NCI-H82 treated with DMSO at 0.1 percent for 48 hours (cell line): ENCODE data around the gene IER2.
"Not testable (repeated sequence)": the region's sequence is repeated elsewhere in the genome, so short reads cannot be mapped to it uniquely, and the experiment has no call there.

Experiments used
- DNase-seq: peaks from one replicate; lab custom pipeline; 2025; ENCODE audit not compliant: unreplicated experiment; lab: John Stamatoyannopoulos, UW

The IER2 gene

DNA sequence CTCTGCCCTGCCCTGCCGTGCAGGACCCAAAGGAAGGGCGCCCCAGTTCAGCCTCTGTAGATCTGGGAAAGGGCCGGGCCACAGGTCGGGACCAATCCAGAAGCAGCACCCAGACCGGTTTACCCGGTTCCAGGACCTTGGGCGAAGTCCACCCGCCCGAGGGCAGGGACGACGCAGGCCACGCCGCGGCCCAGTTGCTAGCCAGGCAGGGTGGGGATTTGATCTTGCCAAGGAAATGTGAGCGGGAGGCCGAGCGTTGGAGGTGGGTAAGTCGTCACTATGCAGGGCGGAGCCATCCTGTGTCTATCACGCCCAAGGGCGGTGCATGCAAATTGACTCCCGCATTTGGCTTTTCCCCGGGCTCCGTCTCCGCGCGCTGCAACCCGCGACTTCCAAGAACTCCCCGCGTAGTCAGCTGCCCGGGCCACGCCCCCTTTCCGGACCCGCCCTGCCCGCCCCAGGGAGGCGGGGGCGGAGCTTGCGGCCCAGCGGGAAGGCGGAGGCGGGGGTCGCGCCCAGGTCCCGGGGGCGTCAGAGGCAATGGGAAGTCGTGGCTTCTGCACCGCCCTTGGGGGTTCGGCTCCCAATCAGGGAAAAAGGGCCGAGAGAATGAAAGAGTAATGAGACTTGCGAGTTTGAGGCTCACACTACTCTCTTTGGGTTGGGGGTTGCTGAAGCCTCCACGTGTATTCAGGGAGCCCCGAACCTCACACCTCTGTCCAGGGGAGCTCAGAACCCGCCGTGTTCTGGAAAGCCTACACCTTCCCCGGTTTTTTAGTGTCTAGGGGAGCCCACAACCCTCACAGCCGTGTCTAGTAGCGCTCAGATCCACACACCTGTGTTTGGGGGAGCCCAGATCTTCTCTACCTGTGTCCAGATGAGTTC is 12.8 kb downstream of the IER2 start:
- DNase-seq, result peak; percentile 99

DNA sequence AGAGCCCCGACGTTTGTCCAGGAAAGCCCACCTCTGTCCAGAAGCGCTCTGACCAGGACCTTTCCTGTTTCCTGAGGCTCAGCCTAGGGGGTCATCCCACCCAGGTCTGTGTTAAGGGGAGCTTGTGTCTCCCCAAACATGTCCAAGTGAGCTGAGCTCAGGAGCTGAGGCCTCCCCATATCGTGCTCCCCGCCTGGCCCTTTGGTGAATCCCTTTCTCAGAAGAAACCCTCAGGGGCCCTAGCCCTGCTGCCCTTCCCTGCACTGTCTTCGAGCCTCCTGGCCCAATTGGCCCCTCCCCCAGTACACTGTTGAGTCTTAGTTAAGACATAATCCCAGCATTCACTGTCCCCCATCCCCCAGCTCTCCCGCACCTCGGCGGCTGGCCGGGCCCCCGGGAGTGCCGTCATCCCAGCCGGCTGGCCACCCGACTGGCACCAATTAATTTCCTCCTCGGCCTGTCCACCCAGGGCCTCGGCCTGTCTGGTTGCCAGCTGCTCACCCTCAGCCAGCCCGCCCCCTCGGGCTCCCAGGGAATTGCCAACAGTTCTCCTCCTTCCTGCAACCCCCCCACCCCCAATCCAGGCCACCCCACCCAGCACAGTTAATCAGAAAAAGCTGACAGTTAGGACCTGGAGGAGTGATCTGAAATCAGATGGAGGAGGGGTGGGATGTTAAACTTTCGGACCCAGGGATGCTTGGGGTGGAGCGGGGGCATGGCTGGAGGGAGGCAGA is 13.6 kb downstream of the IER2 start:
- peak; percentile 96 for DNase-seq

DNA sequence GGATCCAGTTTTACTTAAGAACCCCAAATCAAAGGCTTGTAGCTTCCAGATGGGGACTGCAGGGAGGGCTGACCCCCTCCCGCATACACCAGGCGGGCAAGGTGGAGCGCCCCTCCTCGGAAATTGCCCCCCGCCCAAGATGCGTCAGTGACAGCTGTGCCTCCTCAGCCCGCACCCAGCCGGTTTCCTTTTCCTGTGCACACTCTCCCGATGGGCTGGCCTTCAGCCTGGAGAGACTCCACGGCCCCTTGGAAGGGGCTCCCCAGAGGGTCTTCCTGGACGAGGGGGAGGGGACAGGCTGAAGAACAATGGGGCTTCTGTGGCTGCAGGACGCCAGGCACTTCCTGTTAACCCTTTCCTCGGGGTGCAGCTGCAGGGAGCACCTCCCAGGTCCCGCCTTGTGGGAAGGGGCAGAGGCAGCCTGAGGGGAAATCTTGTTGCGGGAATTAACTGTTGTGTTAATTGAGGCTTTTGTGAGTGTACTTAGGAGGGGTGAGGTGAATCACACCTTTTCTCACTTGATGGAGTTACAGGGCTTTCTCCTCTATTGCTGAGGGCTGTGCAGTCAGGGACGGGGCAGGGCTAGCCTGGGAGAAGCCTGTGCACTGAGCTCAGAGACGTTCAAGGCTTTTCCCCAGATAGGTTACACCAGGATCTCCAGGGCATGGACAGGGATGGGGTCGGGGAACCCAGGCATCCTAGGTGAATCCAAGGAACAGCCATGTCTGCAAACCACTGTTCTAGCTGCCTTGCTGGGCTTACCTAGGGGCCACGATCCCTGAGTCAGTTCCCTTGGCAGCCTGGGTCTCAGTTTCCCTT is 14.3 kb downstream of the IER2 start:
- peak; percentile 100 for DNase-seq

DNA sequence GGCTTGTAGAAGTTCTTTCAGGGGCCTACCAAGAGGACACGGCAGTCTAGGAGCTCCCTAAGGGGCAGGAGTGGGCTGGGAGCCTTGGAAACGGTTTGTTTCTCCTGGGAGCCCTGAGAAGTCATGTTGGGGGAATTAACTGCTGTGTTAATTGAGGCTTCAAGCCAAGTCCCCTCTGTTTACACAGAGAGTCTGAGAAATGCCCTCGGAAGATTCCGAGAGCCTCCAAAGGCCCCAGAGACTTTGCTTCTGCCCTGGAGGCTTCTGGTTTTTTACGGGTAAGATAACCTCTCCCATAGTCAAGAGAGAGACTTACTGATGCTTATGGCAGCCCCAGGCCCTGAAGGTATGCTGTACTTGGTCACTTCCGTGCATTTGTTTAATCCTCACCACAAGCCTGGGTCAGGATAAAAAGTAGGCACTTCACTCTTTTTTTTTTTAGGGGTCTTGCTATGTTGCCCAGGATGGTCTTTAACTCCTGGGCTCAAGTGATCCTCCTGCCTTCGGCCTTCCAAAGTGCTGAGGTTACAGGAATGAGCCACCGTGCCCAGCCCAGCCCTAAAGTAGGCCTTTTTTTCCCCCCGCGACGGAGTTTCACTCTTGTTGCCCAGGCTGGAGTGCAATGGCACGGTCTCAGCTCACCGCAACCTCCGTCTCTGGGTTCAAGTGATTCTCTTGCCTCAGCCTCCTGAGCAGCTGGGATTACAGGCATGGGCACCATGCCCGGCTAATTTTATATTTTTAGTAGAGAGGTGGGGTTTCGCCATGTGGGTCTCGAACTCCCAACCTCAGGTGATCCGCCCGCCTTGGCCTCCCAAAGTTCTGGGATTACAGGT is 15.2 kb downstream of the IER2 start:
- peak; percentile 48 for DNase-seq

DNA sequence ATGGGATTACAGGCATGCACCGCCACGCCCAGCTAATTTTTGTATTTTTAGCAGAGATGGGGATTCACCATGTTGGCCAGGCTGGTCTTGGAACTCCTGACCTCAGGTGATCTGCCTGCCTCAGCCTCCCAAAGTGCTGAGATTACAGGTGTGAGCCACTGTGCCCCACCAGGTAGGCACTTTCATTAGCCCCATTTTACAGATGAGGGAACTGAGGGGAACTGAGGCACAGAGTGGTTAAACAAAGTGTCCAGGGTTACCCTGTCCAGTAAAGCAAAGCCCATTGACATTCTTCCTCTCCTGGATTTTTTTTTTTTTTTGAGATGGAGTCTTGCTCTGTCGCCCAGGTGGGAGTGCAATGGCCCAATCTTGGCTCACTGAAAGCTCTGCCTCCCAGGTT is 15.9 kb downstream of the IER2 start:
- not testable (repeated sequence) for DNase-seq

DNA sequence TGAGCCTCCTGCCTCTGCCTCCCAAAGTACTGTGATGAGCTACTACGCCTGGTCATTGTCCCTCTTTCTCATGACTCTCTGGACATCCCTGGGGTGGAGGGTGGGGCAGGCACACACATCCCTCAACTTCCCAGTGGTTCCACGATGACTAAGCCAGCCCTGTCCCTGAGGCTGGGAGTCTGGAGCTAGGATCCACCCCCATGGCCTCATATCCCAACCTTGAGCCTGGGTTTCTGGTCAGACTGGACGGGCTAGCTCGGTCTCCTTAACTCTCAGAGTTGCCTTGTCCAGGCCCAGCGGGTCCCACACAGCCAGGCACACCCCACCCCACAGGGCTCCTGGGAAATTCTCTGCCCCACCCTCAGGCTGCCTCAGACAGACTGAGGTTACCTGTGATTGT is 19.6 kb downstream of the IER2 start:
- DNase-seq, result no peak

DNA sequence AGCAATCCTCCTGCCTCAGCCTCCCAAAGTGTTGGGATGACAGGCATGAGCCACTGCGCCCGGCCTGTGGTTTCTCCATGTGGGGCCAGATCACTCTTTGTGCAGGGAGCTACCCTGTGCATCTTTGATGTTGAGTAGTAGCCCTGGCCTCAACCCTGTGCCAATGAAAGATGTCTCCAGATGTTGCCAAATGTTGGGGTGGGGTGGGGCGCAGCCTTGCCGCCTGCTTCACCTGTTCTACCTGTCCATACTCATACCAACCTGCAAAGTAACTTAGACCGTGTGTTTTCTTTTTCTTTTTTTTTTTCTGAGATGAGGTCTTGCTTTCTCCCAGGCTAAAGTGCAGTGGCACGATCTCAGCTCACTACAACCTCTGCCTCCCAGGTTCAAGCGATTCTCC is 20.9 kb downstream of the IER2 start:
- DNase-seq, result no peak

DNA sequence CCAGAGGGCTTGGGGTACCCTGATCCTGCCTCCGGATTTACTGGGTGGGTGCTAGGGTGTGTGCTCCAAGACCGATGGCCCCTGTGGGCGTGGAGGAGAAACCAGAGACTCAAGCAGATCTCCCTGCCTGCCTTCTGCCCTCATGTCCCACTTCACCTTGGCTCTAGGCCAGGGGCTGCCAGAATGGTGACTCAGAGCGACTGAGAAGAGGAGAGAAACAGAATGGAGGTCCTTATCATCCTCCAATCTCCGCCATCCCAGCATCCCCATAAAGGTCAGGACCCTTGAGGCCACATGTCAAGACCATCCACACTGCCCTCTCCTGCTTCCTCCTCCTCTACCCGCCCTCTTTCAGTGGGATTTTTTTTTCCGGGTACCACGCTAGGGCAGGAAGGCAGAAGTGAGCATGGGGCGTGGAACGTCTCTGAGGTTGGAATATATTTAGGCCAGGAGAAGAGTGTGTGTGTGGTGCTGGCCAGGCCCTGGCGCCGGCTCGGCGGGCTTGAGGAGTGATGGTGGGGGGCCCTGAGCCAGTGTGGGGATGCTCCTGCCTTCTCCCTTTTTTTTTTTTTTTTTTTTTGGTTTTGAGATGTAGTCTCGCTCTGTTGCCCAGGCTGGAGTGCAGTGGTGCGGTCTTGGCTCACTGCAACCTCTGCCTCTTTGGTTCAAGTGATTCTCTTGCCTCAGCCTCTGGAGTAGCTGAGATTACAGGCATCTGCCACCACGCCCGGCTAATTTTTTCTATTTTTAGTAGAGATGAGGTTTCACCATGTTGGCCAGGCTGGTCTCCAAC is 22.3 kb downstream of the IER2 start:
- no peak for DNase-seq

DNA sequence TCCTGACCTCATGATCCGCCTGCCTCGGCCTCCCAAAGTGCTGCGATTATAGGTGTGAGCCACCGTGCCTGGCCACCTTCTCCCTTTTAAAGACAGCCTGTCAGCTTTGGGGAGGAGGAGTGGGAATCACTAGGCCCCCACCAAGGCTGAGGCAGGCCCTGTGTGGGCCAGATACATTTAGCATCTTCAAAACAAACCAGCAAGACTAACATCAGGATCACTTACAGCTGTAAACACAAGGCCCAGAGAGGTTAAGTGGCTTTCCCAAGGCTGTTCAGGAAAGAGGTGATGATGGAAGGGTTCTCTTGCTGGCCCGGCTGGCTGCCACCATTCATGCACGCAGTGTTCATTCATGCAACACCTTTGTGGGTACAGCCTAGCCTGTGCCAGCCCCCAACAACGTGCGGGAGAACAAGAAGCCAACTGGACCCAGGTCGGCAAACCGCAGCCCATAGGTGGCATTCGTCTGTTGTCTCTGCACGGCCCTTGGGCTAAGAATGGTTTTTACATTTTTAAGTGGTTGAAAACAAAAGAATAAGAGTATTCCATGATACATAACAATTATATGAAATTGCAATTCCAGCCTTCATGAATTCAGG is 23.0 kb downstream of the IER2 start:
- DNase-seq, result no peak

DNA sequence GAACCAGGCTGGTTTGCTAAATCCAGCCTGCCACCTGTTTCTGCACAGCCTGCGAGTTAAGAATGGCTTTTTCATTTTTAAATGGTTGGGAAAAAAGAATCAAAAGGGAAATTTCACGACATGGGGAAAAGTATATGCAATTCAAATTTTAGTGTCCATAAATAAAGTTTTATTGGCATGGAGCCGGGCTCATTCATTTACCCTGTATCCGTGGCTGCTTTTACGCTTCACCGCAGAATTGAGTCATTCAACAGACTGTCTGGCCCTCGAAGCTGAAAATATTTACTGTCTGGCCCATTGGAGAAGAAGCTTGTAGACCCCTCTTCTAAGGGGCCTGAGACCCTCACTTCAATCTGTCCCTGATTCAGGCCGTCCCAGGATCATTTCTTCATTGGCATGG is 26.1 kb downstream of the IER2 start:
- DNase-seq, result no peak

DNA sequence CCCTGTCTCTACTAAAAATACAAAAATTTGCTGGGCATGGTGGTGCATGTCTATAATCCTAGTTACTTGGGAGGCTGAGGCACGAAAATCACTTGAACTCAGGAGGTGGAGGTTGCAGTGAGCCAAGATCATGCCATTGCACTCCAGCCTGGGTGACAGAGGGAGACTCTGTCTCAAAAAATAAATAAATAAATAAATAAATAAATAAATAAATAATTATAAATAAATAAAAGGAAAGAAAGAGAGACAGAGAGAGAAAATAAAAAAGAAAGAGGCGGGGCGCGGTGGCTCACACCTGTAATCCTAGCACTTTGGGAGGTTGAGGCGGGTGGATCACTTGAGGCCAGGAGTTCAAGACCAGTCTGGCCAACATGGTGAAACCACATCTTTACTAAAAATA is 27.4 kb downstream of the IER2 start:
- DNase-seq, result not testable (repeated sequence)

DNA sequence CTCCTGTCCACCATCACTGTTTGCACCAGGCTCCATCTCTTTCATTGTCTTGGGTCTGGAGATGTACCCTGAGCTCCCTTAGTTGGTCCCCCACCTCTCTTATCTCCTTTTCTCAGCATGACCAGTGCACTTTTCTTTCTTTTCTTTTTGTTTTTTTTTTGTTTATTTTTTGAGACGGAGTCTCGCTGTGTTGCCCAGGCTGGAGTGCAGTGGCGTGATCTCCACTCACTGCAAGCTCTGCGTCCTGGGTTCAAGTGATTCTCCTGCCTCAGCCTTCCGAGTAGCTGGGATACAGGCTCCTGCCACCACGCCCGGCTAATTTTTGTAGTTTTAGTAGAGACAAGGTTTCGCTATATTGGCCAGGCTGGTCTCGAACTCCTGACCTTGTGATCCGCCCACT is 28.1 kb downstream of the IER2 start:
- not testable (repeated sequence) for DNase-seq

DNA sequence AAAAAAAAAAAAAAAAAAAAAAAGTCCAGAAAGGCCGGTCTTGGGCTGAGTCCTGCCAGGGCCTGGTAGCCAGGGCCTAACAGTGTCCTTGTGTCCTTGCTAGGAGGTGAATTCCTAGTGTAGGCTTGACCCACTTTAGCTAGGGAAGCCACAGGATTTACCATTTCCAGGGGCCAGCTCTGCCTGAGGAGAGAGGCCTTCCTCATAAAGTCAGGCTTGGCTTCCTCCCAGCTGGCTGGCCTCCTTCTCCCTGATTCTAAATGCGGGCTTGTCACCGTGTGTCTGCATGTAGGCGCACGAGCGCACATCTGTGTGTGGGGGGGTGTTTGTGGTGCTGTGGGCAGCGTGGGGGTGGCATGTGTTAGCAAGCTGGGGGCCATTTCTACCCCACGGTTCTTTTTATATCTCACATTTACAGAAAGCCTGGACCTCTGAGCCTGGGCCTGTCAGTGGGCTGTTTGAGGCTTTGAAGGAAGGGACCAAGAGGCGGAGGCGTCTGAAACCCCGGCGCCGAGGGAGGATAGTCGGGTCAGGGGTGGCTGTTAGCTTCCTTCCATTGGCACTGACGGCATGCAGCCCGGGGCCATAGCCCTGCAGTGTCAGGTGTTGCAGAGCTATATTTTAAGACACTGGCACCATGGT is 31.7 kb downstream of the IER2 start:
- no peak for DNase-seq

DNA sequence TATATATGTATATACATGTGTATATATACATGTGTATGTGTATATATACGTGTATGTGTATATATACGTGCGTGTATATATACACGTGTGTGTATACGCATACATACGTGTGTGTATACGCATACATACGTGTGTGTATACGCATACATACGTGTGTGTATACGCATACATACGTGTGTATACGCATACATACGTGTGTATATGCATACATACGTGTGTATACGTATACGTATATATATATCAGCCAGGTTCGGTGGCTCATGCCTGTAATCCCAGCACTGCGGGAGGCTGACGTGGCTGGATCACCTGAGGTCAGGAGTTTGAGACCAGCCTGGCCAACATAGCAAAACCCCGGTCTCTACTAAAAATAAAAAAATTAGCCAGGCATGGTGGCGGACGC is 34.7 kb downstream of the IER2 start:
- not testable (repeated sequence) for DNase-seq

DNA sequence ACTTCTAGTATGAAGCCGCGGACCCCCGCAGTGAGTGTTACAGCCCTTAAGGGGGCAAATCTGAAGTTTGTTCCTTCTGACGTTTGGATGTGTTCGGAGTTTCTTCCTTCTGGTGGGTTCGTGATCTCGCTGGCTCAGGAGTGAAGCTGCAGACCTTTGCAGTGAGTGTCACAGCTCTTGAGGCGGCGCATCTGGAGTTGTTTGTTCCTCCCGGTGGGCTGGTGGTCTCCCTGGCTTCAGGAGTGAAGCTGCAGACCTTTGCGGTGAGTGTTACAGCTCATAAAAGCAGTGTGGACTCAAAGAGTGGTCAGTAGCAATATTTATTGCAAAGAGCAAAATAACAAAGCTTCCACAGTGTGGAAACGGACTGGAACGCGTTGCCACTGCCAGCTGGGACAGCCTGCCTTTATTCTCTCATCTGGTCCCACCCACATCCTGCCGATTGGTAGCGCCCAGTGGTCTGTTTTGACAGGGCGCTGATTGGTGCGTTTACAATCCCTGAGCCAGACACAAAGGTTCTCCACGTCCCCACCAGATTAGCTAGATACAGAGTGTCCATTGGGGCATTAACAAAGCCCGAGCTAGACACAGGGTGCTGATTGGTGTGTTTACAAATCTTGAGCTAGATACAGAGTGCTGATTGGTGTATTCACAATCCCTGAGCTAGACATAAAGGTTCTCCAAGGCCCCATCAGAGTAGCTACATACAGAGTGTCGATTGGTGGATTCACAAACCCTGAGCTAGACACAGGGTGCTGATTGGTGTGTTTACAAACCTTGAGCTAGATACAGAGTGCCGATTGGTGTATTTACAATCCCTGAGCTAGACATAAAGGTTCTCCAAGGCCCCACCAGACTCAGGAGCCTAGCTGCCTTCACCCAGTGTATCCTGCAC is 35.8 kb downstream of the IER2 start:
- not testable (repeated sequence) for DNase-seq

DNA sequence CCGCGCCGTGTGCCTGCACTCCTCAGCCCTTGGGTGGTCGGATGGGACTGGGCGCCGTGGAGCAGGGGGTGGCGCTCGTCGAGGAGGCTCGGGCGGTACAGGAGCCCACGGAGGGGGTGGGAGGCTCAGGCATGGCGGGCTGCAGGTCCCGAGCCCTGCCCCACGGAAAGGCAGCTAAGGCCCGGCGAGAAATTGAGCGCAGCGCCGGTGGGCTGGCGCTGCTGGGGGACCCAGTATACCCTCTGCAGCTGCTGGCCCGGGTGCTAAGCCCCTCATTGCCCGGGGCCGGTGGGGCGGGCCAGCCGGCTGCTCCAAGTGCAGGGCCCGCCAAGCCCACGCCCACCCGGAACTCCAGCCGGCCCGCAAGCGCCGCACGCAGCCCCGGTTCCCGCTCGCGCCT is 36.5 kb downstream of the IER2 start:
- DNase-seq, result not testable (repeated sequence)

DNA sequence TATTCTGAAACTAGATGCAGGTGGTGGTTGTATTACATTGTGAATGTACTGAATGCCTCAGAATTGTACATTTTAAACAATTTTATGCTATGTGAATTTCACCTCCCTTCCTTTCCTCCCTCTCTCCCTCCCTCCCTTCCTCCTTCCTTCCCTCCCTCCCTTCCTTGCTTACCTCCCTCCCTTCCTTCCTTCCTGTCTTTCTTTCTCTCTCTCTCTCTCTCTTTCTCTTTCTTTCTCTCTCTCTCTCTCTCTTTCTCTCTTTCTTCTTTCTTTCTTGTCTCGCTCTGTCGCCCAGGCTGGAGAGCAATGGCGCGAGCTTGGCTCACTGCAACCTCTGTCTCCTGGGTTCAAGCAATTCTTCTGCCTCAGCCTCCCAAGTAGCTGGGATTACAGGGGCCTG is 37.2 kb downstream of the IER2 start:
- no peak for DNase-seq

DNA sequence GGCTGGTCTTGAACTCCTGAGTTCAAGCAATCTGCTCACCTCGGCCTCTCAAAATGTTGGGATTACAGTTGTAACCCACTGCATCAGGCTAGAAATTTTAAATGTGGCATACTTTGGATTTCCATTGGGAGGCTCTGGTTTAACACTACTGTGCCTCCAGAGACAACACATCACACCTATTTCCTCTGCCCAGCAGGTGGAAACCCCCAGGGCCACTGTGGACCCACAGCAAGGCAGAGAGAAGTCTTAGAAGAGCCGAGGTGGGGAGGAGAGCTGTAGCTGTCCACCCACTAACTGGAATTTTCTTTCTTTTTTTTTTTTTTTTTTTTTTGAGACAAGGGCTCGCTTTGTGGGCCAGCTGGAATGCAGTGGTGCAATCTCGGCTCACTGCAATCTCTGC is 39.4 kb downstream of the IER2 start:
- DNase-seq, result no peak
